Ovary (tissue), 3 donors: Measurements from ENCODE around the gene CFAP20DC.
"Not testable (repeated sequence)": the region's sequence is repeated elsewhere in the genome, so short reads cannot be mapped to it uniquely, and the experiment has no call there.

ENCODE experiments used
- CTCF ChIP-seq, 3 donors: fragments of 450-650 bp in 2 of 3; fragments of 200-600 bp in 1 of 3; IDR thresholded peaks; one replicate each; pipeline versions ENCODE4 v1.5.1 to v1.8.0; 2016 to 2022; ENCODE audit warnings: antibody characterized with exemption in 3 of 3, mild to moderate bottlenecking in 1 of 3
- POLR2A ChIP-seq: fragments of 450-650 bp; IDR thresholded peaks from one replicate; pipeline ENCODE4 v1.6.1; 2017; ENCODE audit warnings: antibody characterized with exemption, mild to moderate bottlenecking, moderate library complexity
- donor health status: DM: no; HTN: no; CAD: no.

GRCh38 chr3:58892526-58892925 lies 157.3 kb downstream of the CFAP20DC start:
- not testable (repeated sequence) for TF ChIP-seq CTCF (IDR thresholded peaks at IDR 0.05); POLR2A
